Neural cell (in vitro differentiated cells): Measurements from ENCODE around the gene SNAPC2.

Experiments used
- EZH2 ChIP-seq: fragments of 200-600, 300-800 bp; shearing (Covaris generic), sonication (generic); IDR thresholded peaks from 2 replicates; pipeline ENCODE4 v1.6.1; 2014; ENCODE audit warnings: antibody characterized with exemption, low read length, borderline replicate concordance, mild to moderate bottlenecking; ENCODE audit not compliant: insufficient read depth, poor library complexity, severe bottlenecking
- POLR2AphosphoS5 ChIP-seq: IDR thresholded peaks from 2 replicates; pipeline ENCODE4 v1.6.1; 2012
- TF ChIP-seq, protein P1 (sequence below): fragments of 450-650 bp; IDR thresholded peaks from 2 replicates; pipeline ENCODE4 v1.5.1; 2014; ENCODE audit warnings: antibody characterized with exemption, mild to moderate bottlenecking, moderate library complexity; ENCODE audit not compliant: poor library complexity, severe bottlenecking

- TF ChIP-seq, protein P1, sequence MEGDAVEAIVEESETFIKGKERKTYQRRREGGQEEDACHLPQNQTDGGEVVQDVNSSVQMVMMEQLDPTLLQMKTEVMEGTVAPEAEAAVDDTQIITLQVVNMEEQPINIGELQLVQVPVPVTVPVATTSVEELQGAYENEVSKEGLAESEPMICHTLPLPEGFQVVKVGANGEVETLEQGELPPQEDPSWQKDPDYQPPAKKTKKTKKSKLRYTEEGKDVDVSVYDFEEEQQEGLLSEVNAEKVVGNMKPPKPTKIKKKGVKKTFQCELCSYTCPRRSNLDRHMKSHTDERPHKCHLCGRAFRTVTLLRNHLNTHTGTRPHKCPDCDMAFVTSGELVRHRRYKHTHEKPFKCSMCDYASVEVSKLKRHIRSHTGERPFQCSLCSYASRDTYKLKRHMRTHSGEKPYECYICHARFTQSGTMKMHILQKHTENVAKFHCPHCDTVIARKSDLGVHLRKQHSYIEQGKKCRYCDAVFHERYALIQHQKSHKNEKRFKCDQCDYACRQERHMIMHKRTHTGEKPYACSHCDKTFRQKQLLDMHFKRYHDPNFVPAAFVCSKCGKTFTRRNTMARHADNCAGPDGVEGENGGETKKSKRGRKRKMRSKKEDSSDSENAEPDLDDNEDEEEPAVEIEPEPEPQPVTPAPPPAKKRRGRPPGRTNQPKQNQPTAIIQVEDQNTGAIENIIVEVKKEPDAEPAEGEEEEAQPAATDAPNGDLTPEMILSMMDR = no peak
- TF ChIP-seq POLR2AphosphoS5 (no peak), EZH2 (no peak)
These were observed 36.2 kb upstream of the SNAPC2 start for GRCh38 chr19:7883796-7884570.
